ENCODE measurements around the gene IMMP2L. TPM values are rescaled to one million over a fixed set of nuclear protein-coding genes. Genes with fewer than 3 reads are reported as not detected.

The IMMP2L gene
- total RNA-seq, 3 donors from 2014 or later (not counting 1 experiment from before 2014, with no cell fraction given): 6.9 to 9.2 (median 8.7) TPM

DNA sequence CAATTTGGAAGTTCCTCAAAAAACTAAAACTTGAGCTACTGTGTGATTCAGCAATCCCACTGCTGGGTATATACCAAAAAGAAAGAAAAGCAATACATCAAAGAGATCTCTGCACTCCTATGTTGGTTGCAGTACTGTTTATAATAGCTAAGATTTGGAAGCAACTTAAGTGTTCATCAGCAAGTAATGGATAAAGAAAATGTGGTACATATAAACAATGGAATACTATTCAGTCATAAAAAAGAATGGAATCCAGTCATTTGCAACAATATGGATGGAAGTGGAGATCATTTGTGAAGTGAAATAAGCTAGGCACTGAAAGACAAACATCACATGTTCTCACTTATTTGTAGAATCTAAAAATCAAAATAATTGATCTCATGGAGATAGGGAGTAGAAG lies 16.5 kb upstream of the IMMP2L start:
- H3K9me3 Mint-ChIP-seq: peaks cover 0 to 3% of the 10 kb centered on the region in 2 donors
- H3K4me3 Mint-ChIP-seq: no peak overlapping the region
- ATAC-seq (no peak), DNase-seq (no peak)
- Histone ChIP-seq H3K4me3 (ENCODE audit: low read length) (no peak overlapping the region), H3K27me3 (ENCODE audit: control insufficient read depth, insufficient read depth, low read length) (no peaks in the 10 kb centered on the region), H3K36me3 (ENCODE audit: control insufficient read depth, insufficient read depth, low read length) (no peaks in the 10 kb centered on the region), H3K9me3 (ENCODE audit: control insufficient read depth, insufficient read depth, low read length) (no peaks in the 10 kb centered on the region), H3K27ac (ENCODE audit: low read length) (no peak overlapping the region), H3K4me1 (ENCODE audit: control insufficient read depth, insufficient read depth, low read length) (no peaks in the 10 kb centered on the region)
- no peaks in the 10 kb centered on the region for H3K36me3 Mint-ChIP-seq
- TF ChIP-seq, protein P1, sequence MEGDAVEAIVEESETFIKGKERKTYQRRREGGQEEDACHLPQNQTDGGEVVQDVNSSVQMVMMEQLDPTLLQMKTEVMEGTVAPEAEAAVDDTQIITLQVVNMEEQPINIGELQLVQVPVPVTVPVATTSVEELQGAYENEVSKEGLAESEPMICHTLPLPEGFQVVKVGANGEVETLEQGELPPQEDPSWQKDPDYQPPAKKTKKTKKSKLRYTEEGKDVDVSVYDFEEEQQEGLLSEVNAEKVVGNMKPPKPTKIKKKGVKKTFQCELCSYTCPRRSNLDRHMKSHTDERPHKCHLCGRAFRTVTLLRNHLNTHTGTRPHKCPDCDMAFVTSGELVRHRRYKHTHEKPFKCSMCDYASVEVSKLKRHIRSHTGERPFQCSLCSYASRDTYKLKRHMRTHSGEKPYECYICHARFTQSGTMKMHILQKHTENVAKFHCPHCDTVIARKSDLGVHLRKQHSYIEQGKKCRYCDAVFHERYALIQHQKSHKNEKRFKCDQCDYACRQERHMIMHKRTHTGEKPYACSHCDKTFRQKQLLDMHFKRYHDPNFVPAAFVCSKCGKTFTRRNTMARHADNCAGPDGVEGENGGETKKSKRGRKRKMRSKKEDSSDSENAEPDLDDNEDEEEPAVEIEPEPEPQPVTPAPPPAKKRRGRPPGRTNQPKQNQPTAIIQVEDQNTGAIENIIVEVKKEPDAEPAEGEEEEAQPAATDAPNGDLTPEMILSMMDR (IDR thresholded peaks at IDR 0.05): no peak
- H3K27me3 Mint-ChIP-seq (ENCODE audit: low read depth in 2 of 2): peaks cover 0 to 8% of the 10 kb centered on the region in 2 donors
- intact Hi-C loops (cut with micrococcal nuclease): no loop called here
- no peak overlapping the region for H3K27ac Mint-ChIP-seq
- H3K4me1 Mint-ChIP-seq: no peaks in the 10 kb centered on the region

DNA sequence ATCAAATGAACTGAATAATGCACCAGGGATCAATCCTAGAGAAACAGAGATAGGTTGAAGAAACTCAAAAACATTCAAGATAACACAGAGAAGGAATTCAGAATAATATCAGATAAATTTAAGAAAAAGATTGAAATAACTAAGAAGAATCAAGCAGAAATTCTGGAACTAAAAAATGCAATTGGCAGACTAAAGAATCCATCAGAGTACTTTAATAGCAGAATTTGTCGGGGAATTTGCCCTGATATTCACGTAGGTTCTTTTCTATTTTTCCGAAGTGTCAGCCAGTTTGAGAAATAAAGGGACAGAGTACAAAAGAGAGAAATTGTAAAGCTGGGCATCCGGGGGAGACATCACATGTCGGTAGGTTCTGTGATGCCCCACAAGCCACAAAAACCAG lies 9.4 kb upstream of the IMMP2L start:
- no peaks in the 10 kb centered on the region for H3K27me3 ChIP-seq (ENCODE audit: control insufficient read depth, insufficient read depth, low read length)
- intact Hi-C loops (cut with micrococcal nuclease): no loop called here
- no peak overlapping the region for H3K27ac ChIP-seq (ENCODE audit: low read length)
- H3K4me3 Mint-ChIP-seq: no peak overlapping the region
- WGBS (ENCODE audit: insufficient coverage): 93% methylated on average over 5 of the region's 5 CpGs
- H3K27me3 Mint-ChIP-seq (ENCODE audit: low read depth in 2 of 2): peaks cover 13 to 36% of the 10 kb centered on the region in 2 donors
- no peak for ATAC-seq
- peaks cover 5 to 12% of the 10 kb centered on the region in 2 donors for H3K9me3 Mint-ChIP-seq
- H3K4me1 ChIP-seq (ENCODE audit: control insufficient read depth, insufficient read depth, low read length): no peaks in the 10 kb centered on the region
- H3K27ac Mint-ChIP-seq: no peak overlapping the region
- no peaks in the 10 kb centered on the region for H3K4me1 Mint-ChIP-seq
- H3K36me3 ChIP-seq (ENCODE audit: control insufficient read depth, insufficient read depth, low read length): no peaks in the 10 kb centered on the region
- no peak overlapping the region for H3K4me3 ChIP-seq (ENCODE audit: low read length)
- no peak for DNase-seq
- H3K36me3 Mint-ChIP-seq: peaks cover 9% of the 10 kb centered on the region
- TF ChIP-seq, protein P1 (IDR thresholded peaks at IDR 0.05): no peak
- peaks cover 10% of the 10 kb centered on the region for H3K9me3 ChIP-seq (ENCODE audit: control insufficient read depth, insufficient read depth, low read length)

DNA sequence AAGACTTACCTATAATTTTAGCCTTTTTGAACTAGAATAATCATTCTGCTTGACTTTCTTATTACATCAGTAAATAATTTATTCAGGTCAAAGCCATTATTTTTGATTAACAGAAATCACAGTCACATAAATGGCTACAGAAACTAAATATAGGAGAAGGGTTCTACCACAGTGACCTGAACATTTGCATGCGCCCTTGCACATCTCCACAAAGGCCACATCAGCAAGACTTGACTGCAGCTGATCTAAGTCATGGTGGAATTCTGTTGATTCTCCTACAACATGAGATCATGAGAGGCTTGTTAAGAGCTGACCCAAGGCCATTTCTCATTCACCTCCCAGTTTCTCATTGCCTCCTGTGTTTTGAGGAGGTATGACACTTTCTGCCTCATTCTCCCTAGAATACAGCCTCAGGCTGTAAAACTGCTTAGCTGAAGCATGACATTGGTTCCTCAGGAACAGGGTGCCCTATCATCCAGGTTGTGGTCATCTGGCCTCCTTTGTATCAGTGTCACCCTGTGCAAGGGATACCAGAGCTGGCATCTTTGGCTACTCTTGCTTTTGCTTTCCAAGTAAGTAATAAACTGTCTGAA lies 6.7 kb upstream of the IMMP2L start:
- intact Hi-C loops (cut with micrococcal nuclease): loop anchor here (10.0 kb wide), 1 partner anchor 636 kb away; the partner anchor contains the start of genes DOCK4 and ZNF277
- peaks cover 10% of the 10 kb centered on the region for H3K9me3 ChIP-seq (ENCODE audit: control insufficient read depth, insufficient read depth, low read length)
- H3K4me3 ChIP-seq (ENCODE audit: low read length): no peak overlapping the region
- H3K36me3 ChIP-seq (ENCODE audit: control insufficient read depth, insufficient read depth, low read length): no peaks in the 10 kb centered on the region
- TF ChIP-seq, protein P1 (IDR thresholded peaks at IDR 0.05): no peak
- Mint-ChIP-seq H3K4me1 (peaks cover 0 to 2% of the 10 kb centered on the region in 2 donors), H3K27ac (no peak overlapping the region), H3K36me3 (peaks cover 9% of the 10 kb centered on the region), H3K27me3 (ENCODE audit: low read depth in 2 of 2) (peaks cover 17 to 49% of the 10 kb centered on the region in 2 donors), H3K9me3 (peaks cover 5 to 9% of the 10 kb centered on the region in 2 donors), H3K4me3 (no peak overlapping the region)
- H3K27me3 ChIP-seq (ENCODE audit: control insufficient read depth, insufficient read depth, low read length): no peaks in the 10 kb centered on the region
- DNase-seq (no peak), ATAC-seq (no peak)
- 82% methylated on average over 1 of the region's 1 CpG for WGBS (ENCODE audit: insufficient coverage)
- no peak overlapping the region for H3K27ac ChIP-seq (ENCODE audit: low read length)
- no peaks in the 10 kb centered on the region for H3K4me1 ChIP-seq (ENCODE audit: control insufficient read depth, insufficient read depth, low read length)

DNA sequence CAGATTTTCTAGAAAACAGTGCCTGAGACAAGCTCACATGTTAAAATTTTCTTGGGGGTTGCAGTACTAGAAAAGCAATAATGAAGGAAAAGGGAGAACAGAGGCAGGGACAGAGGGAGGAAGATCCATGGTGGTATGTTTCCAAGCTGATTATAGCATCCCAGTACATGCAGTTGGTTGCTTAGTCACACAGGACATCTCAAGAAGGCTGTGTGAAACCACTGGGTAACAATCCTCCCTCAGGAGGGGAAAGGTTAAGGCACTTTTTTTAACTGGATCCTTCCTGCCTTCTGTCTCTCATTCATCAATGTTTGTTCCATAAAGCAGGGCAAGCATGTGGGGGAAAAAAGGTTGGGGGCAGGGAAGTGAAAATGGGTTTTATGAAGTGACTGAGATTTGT lies 6.1 kb upstream of the IMMP2L start:
- intact Hi-C loops (cut with micrococcal nuclease): loop anchor here (10.0 kb wide), 1 partner anchor 636 kb away; the partner anchor contains the start of genes DOCK4 and ZNF277
- DNase-seq: no peak

More for the DNA sequence above, 6.1 kb upstream of the IMMP2L start:
- Mint-ChIP-seq H3K4me1 (peaks cover 0 to 7% of the 10 kb centered on the region in 2 donors), H3K9me3 (peaks cover 5 to 9% of the 10 kb centered on the region in 2 donors), H3K27ac (no peak overlapping the region), H3K27me3 (ENCODE audit: low read depth in 2 of 2) (peaks cover 21 to 54% of the 10 kb centered on the region in 2 donors), H3K36me3 (peaks cover 9% of the 10 kb centered on the region), H3K4me3 (no peak overlapping the region)
- Histone ChIP-seq H3K4me1 (ENCODE audit: control insufficient read depth, insufficient read depth, low read length) (no peaks in the 10 kb centered on the region), H3K9me3 (ENCODE audit: control insufficient read depth, insufficient read depth, low read length) (peaks cover 10% of the 10 kb centered on the region), H3K36me3 (ENCODE audit: control insufficient read depth, insufficient read depth, low read length) (no peaks in the 10 kb centered on the region), H3K4me3 (ENCODE audit: low read length) (no peak overlapping the region), H3K27ac (ENCODE audit: low read length) (no peak overlapping the region), H3K27me3 (ENCODE audit: control insufficient read depth, insufficient read depth, low read length) (no peaks in the 10 kb centered on the region)
- TF ChIP-seq, protein P1 (IDR thresholded peaks at IDR 0.05): no peak
- no peak for ATAC-seq
